Kidney tubule cell (primary cell): ENCODE measurements around the gene BSDC1.

Experiments
- DNase-seq: peaks from one replicate; pipeline ENCODE4 v3.0.0-alpha.2; 2018; ENCODE audit warnings: low spot score

The BSDC1 gene

GRCh38 chr1:32336591-32336932 is 57.7 kb downstream of the BSDC1 start:
- DNase-seq: no peak

GRCh38 chr1:32335790-32336590 is 58.3 kb downstream of the BSDC1 start, which contains the start of gene MARCKSL1:
Gene MARCKSL1 (minus strand): TSS chr1:32336233. CDS start chr1:32336033, 200 bp downstream.
- DNase-seq: peak; percentile 80

GRCh38 chr1:32335535-32335789 is 58.8 kb downstream of the BSDC1 start:
- DNase-seq: no peak

GRCh38 chr1:32334864-32335534 is 59.2 kb downstream of the BSDC1 start:
- peak; percentile 50 for DNase-seq

- no peak for DNase-seq
These were observed 59.9 kb downstream of the BSDC1 start for GRCh38 chr1:32334274-32334861.

- DNase-seq: no peak
These were observed 60.8 kb downstream of the BSDC1 start for GRCh38 chr1:32333251-32333963.

GRCh38 chr1:32332290-32333079 is 61.8 kb downstream of the BSDC1 start:
- no peak for DNase-seq

- no peak for DNase-seq
These were observed 62.7 kb downstream of the BSDC1 start for GRCh38 chr1:32331549-32331948.

- no peak for DNase-seq
These were observed 63.6 kb downstream of the BSDC1 start for GRCh38 chr1:32330558-32331151.

- DNase-seq: no peak
These were observed 64.2 kb downstream of the BSDC1 start for GRCh38 chr1:32329931-32330466.

- DNase-seq: no peak
These were observed 67.0 kb downstream of the BSDC1 start for GRCh38 chr1:32327204-32327603.

GRCh38 chr1:32321712-32322291 is 72.4 kb downstream of the BSDC1 start:
- peak; percentile 51 for DNase-seq

GRCh38 chr1:32318127-32318869 is 75.9 kb downstream of the BSDC1 start:
- no peak for DNase-seq

GRCh38 chr1:32316903-32317277 is 77.4 kb downstream of the BSDC1 start:
- no peak for DNase-seq
